HFF-Myc (cell line): ENCODE results near the gene INTS13.
"Not testable (repeated sequence)": the region's sequence is repeated elsewhere in the genome, so short reads cannot be mapped to it uniquely, and the experiment has no call there.

ENCODE experiments used
- DNase-seq: peaks from one replicate; pipeline ENCODE4 v3.0.0-alpha.2; 2011; ENCODE audit warnings: low read depth; ENCODE audit errors: extremely low read depth
- H3K4me3 ChIP-seq: replicated peaks from 2 replicates; pipeline ENCODE4 v1.5.1; 2011; ENCODE audit warnings: low read depth, mild to moderate bottlenecking, control low read depth, low read length
- TF ChIP-seq, protein P1 (sequence below): IDR thresholded peaks from 2 replicates; pipeline ENCODE4 v1.5.1; 2012; ENCODE audit warnings: mild to moderate bottlenecking, low read depth, low read length, control low read depth; ENCODE audit errors: missing control alignments

The INTS13 gene

DNA sequence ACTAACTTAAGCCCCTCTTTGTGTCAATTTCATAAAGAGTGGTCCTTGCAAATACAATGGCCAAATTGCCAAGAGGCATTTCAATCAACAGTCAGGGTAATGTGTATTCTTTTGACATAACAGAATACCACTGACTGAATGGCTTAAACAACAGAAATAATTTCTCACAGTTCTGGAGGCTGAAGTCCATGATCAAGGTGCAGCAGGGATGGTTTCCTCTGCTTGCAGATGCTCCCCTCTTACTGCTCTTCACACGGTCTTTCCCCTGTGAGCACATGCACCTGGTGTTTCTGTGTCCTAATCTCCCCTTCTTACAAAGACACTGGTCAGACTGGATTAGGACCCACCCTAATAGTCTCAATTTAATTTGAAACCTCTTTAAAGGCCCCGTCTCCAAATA lies 32.4 kb upstream of the INTS13 start:
- H3K4me3 ChIP-seq = no peak overlapping the region
- TF ChIP-seq, protein P1, sequence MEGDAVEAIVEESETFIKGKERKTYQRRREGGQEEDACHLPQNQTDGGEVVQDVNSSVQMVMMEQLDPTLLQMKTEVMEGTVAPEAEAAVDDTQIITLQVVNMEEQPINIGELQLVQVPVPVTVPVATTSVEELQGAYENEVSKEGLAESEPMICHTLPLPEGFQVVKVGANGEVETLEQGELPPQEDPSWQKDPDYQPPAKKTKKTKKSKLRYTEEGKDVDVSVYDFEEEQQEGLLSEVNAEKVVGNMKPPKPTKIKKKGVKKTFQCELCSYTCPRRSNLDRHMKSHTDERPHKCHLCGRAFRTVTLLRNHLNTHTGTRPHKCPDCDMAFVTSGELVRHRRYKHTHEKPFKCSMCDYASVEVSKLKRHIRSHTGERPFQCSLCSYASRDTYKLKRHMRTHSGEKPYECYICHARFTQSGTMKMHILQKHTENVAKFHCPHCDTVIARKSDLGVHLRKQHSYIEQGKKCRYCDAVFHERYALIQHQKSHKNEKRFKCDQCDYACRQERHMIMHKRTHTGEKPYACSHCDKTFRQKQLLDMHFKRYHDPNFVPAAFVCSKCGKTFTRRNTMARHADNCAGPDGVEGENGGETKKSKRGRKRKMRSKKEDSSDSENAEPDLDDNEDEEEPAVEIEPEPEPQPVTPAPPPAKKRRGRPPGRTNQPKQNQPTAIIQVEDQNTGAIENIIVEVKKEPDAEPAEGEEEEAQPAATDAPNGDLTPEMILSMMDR = no peak
- no peak for DNase-seq

DNA sequence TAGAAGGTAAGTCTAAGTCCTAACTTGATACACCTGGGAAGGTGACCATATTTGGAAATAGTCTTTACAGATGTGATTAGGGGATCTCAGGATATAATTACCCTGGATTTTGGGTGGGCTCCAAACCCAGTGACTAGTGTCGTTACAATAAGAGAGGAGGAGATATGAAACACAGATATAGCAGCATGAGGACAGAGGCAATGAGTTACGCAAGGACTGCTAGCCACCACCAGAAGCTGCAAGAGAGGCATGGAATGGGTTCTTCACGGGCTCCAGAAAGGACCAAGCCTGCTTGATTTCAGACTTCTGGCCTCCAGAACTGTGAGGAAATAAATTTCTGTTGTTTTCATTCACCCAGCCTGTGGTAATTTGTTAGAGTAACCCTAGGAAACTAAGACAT lies 29.1 kb upstream of the INTS13 start:
- TF ChIP-seq, protein P1 = no peak
- DNase-seq = no peak
- H3K4me3 ChIP-seq = no peak overlapping the region

DNA sequence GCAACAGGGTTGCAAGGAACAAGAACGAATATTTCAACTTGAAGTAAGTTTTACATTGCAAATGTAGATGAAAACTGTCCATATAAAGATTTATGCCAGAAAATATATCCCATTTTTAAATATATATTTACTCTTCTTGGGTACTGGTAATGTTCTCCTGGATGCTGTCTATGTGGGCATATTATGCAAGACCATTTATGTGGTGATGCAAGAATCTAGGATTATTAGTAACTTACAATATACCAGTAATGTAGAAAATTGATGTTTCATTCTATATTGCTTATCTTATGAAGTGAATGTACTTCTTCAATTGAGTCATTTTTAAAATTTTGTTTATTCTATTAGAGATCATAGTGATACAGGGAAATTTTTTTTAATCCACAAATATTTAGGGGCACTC lies 25.6 kb upstream of the INTS13 start:
- no peak overlapping the region for H3K4me3 ChIP-seq
- TF ChIP-seq, protein P1 = no peak
- DNase-seq = no peak

DNA sequence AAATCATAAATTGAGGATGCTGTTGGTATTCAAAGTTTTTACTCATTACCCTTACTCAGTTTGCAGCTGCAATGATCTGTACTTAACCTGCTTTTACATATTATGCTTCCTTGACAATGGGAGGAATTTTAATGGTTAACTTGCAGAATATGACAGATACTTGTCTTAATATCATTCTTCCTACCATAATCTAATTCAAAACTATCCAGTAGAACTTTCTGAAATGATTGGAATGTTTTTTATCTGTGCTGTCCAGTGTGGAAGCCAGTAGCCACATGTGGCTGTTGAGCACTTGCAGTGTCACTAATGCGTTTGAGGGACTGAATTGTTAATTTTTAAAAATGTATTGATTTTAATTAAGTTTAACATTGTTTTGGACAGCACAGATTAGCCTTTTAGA lies 24.0 kb upstream of the INTS13 start:
- DNase-seq = no peak
- H3K4me3 ChIP-seq = no peak overlapping the region
- TF ChIP-seq, protein P1 = no peak

DNA sequence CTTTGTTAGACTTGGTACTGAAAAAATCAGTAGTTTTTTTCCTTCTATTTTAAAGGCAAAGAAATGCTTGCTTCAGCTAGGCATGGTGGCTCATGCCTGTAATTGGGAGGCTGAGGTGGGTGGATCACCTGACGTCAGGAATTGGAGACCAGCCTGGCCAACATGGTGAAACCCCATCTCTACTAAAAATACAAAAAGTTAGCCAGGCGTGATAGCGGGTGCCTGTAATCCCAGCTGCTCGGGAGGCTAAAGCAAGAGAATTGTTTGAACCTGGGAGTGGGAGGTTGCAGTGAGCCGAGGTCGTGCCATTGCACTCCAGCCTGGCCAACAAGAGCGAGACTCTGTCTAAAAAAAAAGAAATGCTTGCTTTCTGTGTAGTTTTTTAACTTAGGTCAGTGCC lies 23.6 kb upstream of the INTS13 start:
- DNase-seq, H3K4me3 ChIP-seq: not testable (repeated sequence)

DNA sequence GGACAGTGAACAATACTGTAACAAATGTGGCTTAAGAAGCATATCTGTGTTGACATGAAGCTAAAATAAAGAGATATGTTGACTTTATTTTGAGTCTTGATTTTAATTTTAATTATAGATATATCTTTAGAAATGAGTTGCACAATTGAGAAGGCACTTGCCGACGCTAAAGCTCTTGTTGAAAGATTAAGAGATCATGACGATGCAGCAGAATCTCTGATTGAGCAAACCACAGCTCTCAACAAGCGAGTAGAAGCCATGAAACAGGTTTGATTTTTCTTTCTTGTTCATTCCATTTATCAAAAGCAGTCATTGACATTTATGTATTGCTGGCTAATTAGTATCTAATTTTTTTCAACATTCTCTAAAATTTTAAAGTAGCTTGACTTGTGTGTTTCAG lies 16.2 kb upstream of the INTS13 start:
- no peak overlapping the region for H3K4me3 ChIP-seq
- TF ChIP-seq, protein P1 = no peak
- no peak for DNase-seq

DNA sequence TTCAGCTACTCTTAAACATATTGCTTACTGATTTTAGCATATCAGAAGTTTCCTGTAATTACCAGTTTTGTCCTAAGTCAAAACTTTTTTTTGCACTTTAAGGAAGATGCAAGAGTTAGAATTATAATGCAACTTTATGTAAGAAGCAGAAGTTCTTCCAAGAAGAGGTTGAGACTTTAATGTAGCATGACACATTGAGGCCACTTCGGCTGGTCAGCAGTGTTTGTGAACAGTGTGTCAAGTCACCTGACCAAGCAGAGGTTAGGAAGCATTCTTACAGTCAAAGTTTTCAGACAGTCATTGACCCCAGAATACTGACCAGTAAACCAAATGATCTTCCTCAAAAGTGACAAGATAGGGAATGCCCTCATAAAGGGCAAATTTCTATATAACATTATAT lies 15.7 kb upstream of the INTS13 start:
- DNase-seq = no peak
- H3K4me3 ChIP-seq = no peak overlapping the region
- TF ChIP-seq, protein P1 = no peak

DNA sequence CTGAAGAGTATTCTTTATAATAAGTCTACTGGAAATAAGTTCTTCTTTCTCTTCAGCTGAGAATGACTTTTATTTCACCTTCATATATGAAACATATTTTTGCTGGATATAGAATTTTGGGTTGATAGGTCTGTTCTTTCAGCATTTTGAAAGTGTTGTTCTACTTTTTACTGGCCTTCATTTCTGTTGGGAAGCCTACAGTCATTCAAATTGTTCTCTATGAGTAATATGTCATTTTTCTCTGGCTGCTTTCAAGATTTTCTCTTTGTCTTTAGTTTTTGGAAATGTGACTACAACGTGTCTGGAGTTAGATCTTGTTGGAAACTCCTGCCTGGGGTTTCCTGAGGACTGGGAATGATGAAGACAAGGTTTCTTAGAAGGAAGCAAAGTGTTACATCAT lies 10.5 kb upstream of the INTS13 start:
- DNase-seq = no peak
- TF ChIP-seq, protein P1 = no peak
- no peak overlapping the region for H3K4me3 ChIP-seq
